Parathyroid adenoma (tissue), 2 donors: Measurements from ENCODE around the gene PDCL2.

ENCODE experiments used
- H2AFZ ChIP-seq: fragments of 300-600 bp; sonication (generic); one replicate; pipeline ENCODE4 v1.7.0; 2017; ENCODE audit warnings: antibody characterized with exemption, mild to moderate bottlenecking
- H3K27ac ChIP-seq: fragments of 300-600 bp; sonication (generic); one replicate; pipeline ENCODE4 v1.7.0; 2017
- H3K27me3 ChIP-seq: fragments of 300-600 bp; sonication (generic); one replicate; pipeline ENCODE4 v1.7.0; 2017; ENCODE audit warnings: low read length; ENCODE audit not compliant: control insufficient read depth, insufficient read depth
- H3K36me3 ChIP-seq: fragments of 300-600 bp; sonication (generic); one replicate; pipeline ENCODE4 v1.7.0; 2017; ENCODE audit warnings: low read length; ENCODE audit not compliant: control insufficient read depth, insufficient read depth
- H3K4me1 ChIP-seq: fragments of 300-600 bp; sonication (generic); one replicate; pipeline ENCODE4 v1.7.0; 2017; ENCODE audit warnings: control low read depth
- H3K4me2 ChIP-seq: fragments of 300-600 bp; sonication (generic); one replicate; pipeline ENCODE4 v1.7.0; 2017; ENCODE audit warnings: low read length
- H3K4me3 ChIP-seq: fragments of 300-600 bp; sonication (generic); one replicate; pipeline ENCODE4 v1.7.0; 2017; ENCODE audit warnings: low read depth, low read length
- H3K79me2 ChIP-seq: fragments of 300-600 bp; sonication (generic); one replicate; pipeline ENCODE4 v1.7.0; 2017; ENCODE audit warnings: control low read depth
- H3K9ac ChIP-seq: fragments of 300-600 bp; sonication (generic); one replicate; pipeline ENCODE4 v1.7.0; 2017; ENCODE audit warnings: mild to moderate bottlenecking
- H3K9me3 ChIP-seq: fragments of 300-600 bp; sonication (generic); one replicate; pipeline ENCODE4 v1.7.0; 2017; ENCODE audit warnings: low read length; ENCODE audit not compliant: control insufficient read depth
- CTCF ChIP-seq: fragments of 300-600 bp; sonication (generic); IDR thresholded peaks from one replicate; pipeline ENCODE4 v1.7.0; 2017; ENCODE audit warnings: antibody characterized with exemption, mild to moderate bottlenecking
- donor health status: primary hyperparathyroidism.

Gene PDCL2

GRCh38 chr4:55575513-55575912 is 16.5 kb downstream of the PDCL2 start:
- Histone ChIP-seq H2AFZ (no peak overlapping the region), H3K4me3 (no peak overlapping the region), H3K9me3 (no peaks in the 10 kb centered on the region), H3K27me3 (no peaks in the 10 kb centered on the region), H3K9ac (no peak overlapping the region), H3K79me2 (no peaks in the 10 kb centered on the region), H3K36me3 (no peaks in the 10 kb centered on the region), H3K4me2 (no peak overlapping the region), H3K4me1 (no peaks in the 10 kb centered on the region), H3K27ac (no peak overlapping the region)
- no peak for TF ChIP-seq CTCF

- H2AFZ ChIP-seq, result no peak overlapping the region
- H3K4me3 ChIP-seq, result no peak overlapping the region
- TF ChIP-seq CTCF, result no peak
- no peaks in the 10 kb centered on the region for H3K9me3 ChIP-seq
- no peaks in the 10 kb centered on the region for H3K36me3 ChIP-seq
- H3K4me2 ChIP-seq, result no peak overlapping the region
- no peaks in the 10 kb centered on the region for H3K4me1 ChIP-seq
- H3K9ac ChIP-seq, result no peak overlapping the region
- no peaks in the 10 kb centered on the region for H3K79me2 ChIP-seq
- no peak overlapping the region for H3K27ac ChIP-seq
- H3K27me3 ChIP-seq, result no peaks in the 10 kb centered on the region
Measured at GRCh38 chr4:55574252-55574651, 17.8 kb downstream of the PDCL2 start.

GRCh38 chr4:55571806-55572205 is 20.2 kb downstream of the PDCL2 start:
- Histone ChIP-seq H3K27me3 (no peaks in the 10 kb centered on the region), H3K9me3 (no peaks in the 10 kb centered on the region), H3K9ac (no peak overlapping the region), H3K4me2 (no peak overlapping the region), H2AFZ (no peak overlapping the region), H3K36me3 (no peaks in the 10 kb centered on the region), H3K4me3 (no peak overlapping the region), H3K79me2 (no peaks in the 10 kb centered on the region), H3K27ac (no peak overlapping the region), H3K4me1 (no peaks in the 10 kb centered on the region)
- TF ChIP-seq CTCF, result no peak

- H3K27ac ChIP-seq, result no peak overlapping the region
Measured at GRCh38 chr4:55568905-55569504, 23.0 kb downstream of the PDCL2 start.

More at GRCh38 chr4:55568905-55569504, 23.0 kb downstream of the PDCL2 start:
- H3K9me3 ChIP-seq, result no peaks in the 10 kb centered on the region
- TF ChIP-seq CTCF, result no peak
- H3K4me1 ChIP-seq, result no peaks in the 10 kb centered on the region
- H3K4me2 ChIP-seq, result no peak overlapping the region
- no peaks in the 10 kb centered on the region for H3K36me3 ChIP-seq
- no peak overlapping the region for H3K9ac ChIP-seq
- H2AFZ ChIP-seq, result no peak overlapping the region
- no peaks in the 10 kb centered on the region for H3K79me2 ChIP-seq
- H3K4me3 ChIP-seq, result no peak overlapping the region
- H3K27me3 ChIP-seq, result no peaks in the 10 kb centered on the region
